ENCODE measurements around the gene SLC5A12.

Gene SLC5A12

GRCh38 chr11:26721948-26722475 lies at the start of gene SLC5A12:
TSS of gene SLC5A12 (minus strand) at chr11:26722060. CDS start at chr11:26721714, 346 bp downstream.
- DNase-seq (ENCODE audit: low read depth): no peak

GRCh38 chr11:26769027-26769426 lies 47.2 kb upstream of the SLC5A12 start:
- no peak for DNase-seq (ENCODE audit: low read depth)

GRCh38 chr11:26767060-26767459 lies 45.2 kb upstream of the SLC5A12 start:
- no peak for DNase-seq (ENCODE audit: low read depth)

- DNase-seq (ENCODE audit: low read depth): no peak
These were observed 43.5 kb upstream of the SLC5A12 start for GRCh38 chr11:26765323-26765722.

GRCh38 chr11:26764825-26765224 lies 43.0 kb upstream of the SLC5A12 start:
- no peak for DNase-seq (ENCODE audit: low read depth)

GRCh38 chr11:26764315-26764714 lies 42.5 kb upstream of the SLC5A12 start:
- DNase-seq (ENCODE audit: low read depth): no peak

- DNase-seq (ENCODE audit: low read depth): no peak
These were observed 40.2 kb upstream of the SLC5A12 start for GRCh38 chr11:26762089-26762488.

GRCh38 chr11:26761361-26761809 lies 39.5 kb upstream of the SLC5A12 start:
- no peak for DNase-seq (ENCODE audit: low read depth)

GRCh38 chr11:26757995-26758394 lies 36.1 kb upstream of the SLC5A12 start:
- DNase-seq (ENCODE audit: low read depth): no peak

GRCh38 chr11:26755762-26756161 lies 33.9 kb upstream of the SLC5A12 start:
- no peak for DNase-seq (ENCODE audit: low read depth)

GRCh38 chr11:26753723-26754504 lies 32.1 kb upstream of the SLC5A12 start:
- no peak for DNase-seq (ENCODE audit: low read depth)

- no peak for DNase-seq (ENCODE audit: low read depth)
These were observed 28.1 kb upstream of the SLC5A12 start for GRCh38 chr11:26749927-26750326.

- DNase-seq (ENCODE audit: low read depth): no peak
These were observed 21.8 kb upstream of the SLC5A12 start for GRCh38 chr11:26743622-26744021.

- DNase-seq (ENCODE audit: low read depth): no peak
These were observed 21.1 kb upstream of the SLC5A12 start for GRCh38 chr11:26742966-26743365.

GRCh38 chr11:26741036-26741435 lies 19.2 kb upstream of the SLC5A12 start:
- peak; percentile 49 for DNase-seq (ENCODE audit: low read depth)

- DNase-seq (ENCODE audit: low read depth): no peak
These were observed 17.7 kb upstream of the SLC5A12 start for GRCh38 chr11:26739366-26740073.

GRCh38 chr11:26734691-26735090 lies 12.8 kb upstream of the SLC5A12 start:
- no peak for DNase-seq (ENCODE audit: low read depth)

GRCh38 chr11:26731084-26731456 lies 9.2 kb upstream of the SLC5A12 start:
- DNase-seq (ENCODE audit: low read depth): no peak

GRCh38 chr11:26730414-26731083 lies 8.7 kb upstream of the SLC5A12 start:
- peak; percentile 6 for DNase-seq (ENCODE audit: low read depth)

GRCh38 chr11:26729284-26729683 lies 7.4 kb upstream of the SLC5A12 start:
- DNase-seq (ENCODE audit: low read depth): no peak

- DNase-seq (ENCODE audit: low read depth): no peak
These were observed 5.1 kb upstream of the SLC5A12 start for GRCh38 chr11:26726960-26727359.

GRCh38 chr11:26719998-26720397 lies 1.9 kb downstream of the SLC5A12 start:
- no peak for DNase-seq (ENCODE audit: low read depth)

Data from GM04503 (cell line).